Posterior cingulate gyrus (tissue), 11 donors: ENCODE results near the gene ASPHD1.
"Not testable (repeated sequence)": the region's sequence is repeated elsewhere in the genome, so short reads cannot be mapped to it uniquely, and the experiment has no call there.

ENCODE experiments used
- DNase-seq, 10 donors: peaks; one replicate each; pipeline versions ENCODE4 v3.0.0 to v3.0.0-alpha.2; 2020 to 2021; ENCODE audit warnings: mixed read lengths in 3 of 10
- intact Hi-C: fragments of 100-400 bp; cut with DNase I; formaldehyde crosslinking; loops from one replicate; pipeline ENCODE4 v1.15.1; 2023

ASPHD1 gene

GRCh38 chr16:29900102-29900887 is at the start of gene ASPHD1:
Gene ASPHD1 (plus strand): TSS chr16:29900488. CDS start chr16:29900972, 484 bp downstream.
- peak; percentile 74 to 98 (median 87) for DNase-seq
- intact Hi-C loops: loop anchor here (2.0 kb wide), 2 partner anchors 27 to 93 kb away; partner anchors contain the start of genes KCTD13 and MAZ

GRCh38 chr16:29850998-29851397 is 49.3 kb upstream of the ASPHD1 start:
- DNase-seq: no peak
- intact Hi-C loops: no loop called here

- DNase-seq: peak in 1 of 10 donors; percentile 27
- intact Hi-C loops: no loop called here
Measured at GRCh38 chr16:29852654-29853053, 47.6 kb upstream of the ASPHD1 start.

- intact Hi-C loops: no loop called here
- DNase-seq: no peak
Measured at GRCh38 chr16:29854520-29855100, 45.7 kb upstream of the ASPHD1 start.

- intact Hi-C loops: no loop called here
Measured at GRCh38 chr16:29857133-29857760, 43.0 kb upstream of the ASPHD1 start.

GRCh38 chr16:29858149-29858849 is 42.0 kb upstream of the ASPHD1 start:
- intact Hi-C loops: no loop called here
- no peak for DNase-seq

More at GRCh38 chr16:29857133-29857760, 43.0 kb upstream of the ASPHD1 start:
- DNase-seq: no peak

- no peak for DNase-seq
- intact Hi-C loops: no loop called here
Measured at GRCh38 chr16:29858974-29859373, 41.3 kb upstream of the ASPHD1 start.

- intact Hi-C loops: loop anchor here (5.0 kb wide), 1 partner anchor 112 kb away; the partner anchor contains the start of gene TAOK2
- DNase-seq: no peak
Measured at GRCh38 chr16:29860218-29860617, 40.1 kb upstream of the ASPHD1 start.

- intact Hi-C loops: loop anchor here (5.0 kb wide), 1 partner anchor 110 kb away; the partner anchor contains the start of gene TAOK2
- DNase-seq: peak in 5 of 10 donors; percentile 19 to 86 (median 33)
Measured at GRCh38 chr16:29862383-29862883, 37.9 kb upstream of the ASPHD1 start.

- DNase-seq: peak; percentile 89 to 100 (median 94)
- intact Hi-C loops: loop anchor here (1.0 to 5.0 kb wide), 2 partner anchors 48 to 109 kb away; partner anchors contain the start of gene TAOK2
Measured at GRCh38 chr16:29862884-29863668, 37.2 kb upstream of the ASPHD1 start, which contains the start of gene CDIPT. Gene CDIPT (minus strand): TSS chr16:29863226. CDS start chr16:29862857, 369 bp downstream.

GRCh38 chr16:29863669-29863984 is 36.7 kb upstream of the ASPHD1 start:
- peak in 1 of 10 donors; percentile 24 for DNase-seq
- intact Hi-C loops: loop anchor here (1.0 to 5.0 kb wide), 2 partner anchors 48 to 109 kb away; partner anchors contain the start of gene TAOK2

GRCh38 chr16:29864205-29864604 is 36.1 kb upstream of the ASPHD1 start:
- intact Hi-C loops: loop anchor here (5.0 kb wide), 1 partner anchor 108 kb away; the partner anchor contains the start of gene TAOK2
- no peak for DNase-seq

GRCh38 chr16:29868396-29869009 is 31.8 kb upstream of the ASPHD1 start:
- intact Hi-C loops: no loop called here
- DNase-seq: no peak

GRCh38 chr16:29869067-29869466 is 31.2 kb upstream of the ASPHD1 start:
- intact Hi-C loops, DNase-seq: not testable (repeated sequence)

- intact Hi-C loops: no loop called here
- no peak for DNase-seq
Measured at GRCh38 chr16:29871822-29872546, 28.3 kb upstream of the ASPHD1 start.

- DNase-seq: no peak
- intact Hi-C loops: no loop called here
Measured at GRCh38 chr16:29873319-29873718, 27.0 kb upstream of the ASPHD1 start.

GRCh38 chr16:29875206-29875605 is 25.1 kb upstream of the ASPHD1 start:
- intact Hi-C loops: no loop called here
- DNase-seq: no peak

GRCh38 chr16:29876217-29876593 is 24.1 kb upstream of the ASPHD1 start:
- DNase-seq: no peak
- intact Hi-C loops: no loop called here
